ENCODE measurements around the gene GALC. TPM values are rescaled to one million over a fixed set of nuclear protein-coding genes. Genes with fewer than 3 reads are reported as not detected.

GALC gene
- polyA plus RNA-seq, 1 donor from 2014 or later, result 42.6 TPM

DNA sequence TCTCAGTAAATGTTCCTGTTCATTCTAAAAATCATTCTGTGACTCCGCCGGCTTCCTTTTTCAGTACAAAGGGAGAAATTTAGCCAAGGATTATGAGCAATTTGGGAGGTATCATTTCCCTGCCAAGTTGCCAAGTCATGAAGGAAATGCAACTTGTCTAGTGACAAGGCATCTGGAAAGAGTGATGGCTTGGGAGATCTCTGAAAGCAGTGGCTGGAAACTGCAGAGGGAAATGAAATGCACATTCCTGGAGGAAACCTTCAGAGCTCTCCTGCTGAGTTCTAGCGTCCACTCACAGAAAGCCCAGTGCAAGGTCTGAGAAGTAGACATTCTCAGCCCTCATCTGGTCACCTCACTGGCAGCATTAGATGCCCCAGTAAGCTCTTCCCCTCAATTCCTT is 91.7 kb downstream of the GALC start:
- no peak overlapping the region for H3K27ac ChIP-seq (ENCODE audit: low read length)
- no peaks in the 10 kb centered on the region for H3K9me2 ChIP-seq (ENCODE audit: insufficient read depth, low read length)
- TF ChIP-seq EZH2 (IDR thresholded peaks at IDR 0.05; ENCODE audit: borderline replicate concordance, insufficient read depth, low read length, poor library complexity, severe bottlenecking) (no peak), TAF1 (IDR thresholded peaks at IDR 0.05; ENCODE audit: low read depth) (no peak), SMC3 (conservative IDR thresholded peaks at IDR 0.05; ENCODE audit: poor library complexity) (no peak), RAD21 (conservative IDR thresholded peaks at IDR 0.05) (no peak), MXI1 (conservative IDR thresholded peaks at IDR 0.05; ENCODE audit: poor library complexity, severe bottlenecking) (no peak)
- TF ChIP-seq, protein P1, sequence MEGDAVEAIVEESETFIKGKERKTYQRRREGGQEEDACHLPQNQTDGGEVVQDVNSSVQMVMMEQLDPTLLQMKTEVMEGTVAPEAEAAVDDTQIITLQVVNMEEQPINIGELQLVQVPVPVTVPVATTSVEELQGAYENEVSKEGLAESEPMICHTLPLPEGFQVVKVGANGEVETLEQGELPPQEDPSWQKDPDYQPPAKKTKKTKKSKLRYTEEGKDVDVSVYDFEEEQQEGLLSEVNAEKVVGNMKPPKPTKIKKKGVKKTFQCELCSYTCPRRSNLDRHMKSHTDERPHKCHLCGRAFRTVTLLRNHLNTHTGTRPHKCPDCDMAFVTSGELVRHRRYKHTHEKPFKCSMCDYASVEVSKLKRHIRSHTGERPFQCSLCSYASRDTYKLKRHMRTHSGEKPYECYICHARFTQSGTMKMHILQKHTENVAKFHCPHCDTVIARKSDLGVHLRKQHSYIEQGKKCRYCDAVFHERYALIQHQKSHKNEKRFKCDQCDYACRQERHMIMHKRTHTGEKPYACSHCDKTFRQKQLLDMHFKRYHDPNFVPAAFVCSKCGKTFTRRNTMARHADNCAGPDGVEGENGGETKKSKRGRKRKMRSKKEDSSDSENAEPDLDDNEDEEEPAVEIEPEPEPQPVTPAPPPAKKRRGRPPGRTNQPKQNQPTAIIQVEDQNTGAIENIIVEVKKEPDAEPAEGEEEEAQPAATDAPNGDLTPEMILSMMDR (IDR thresholded peaks at IDR 0.05; ENCODE audit: poor library complexity, severe bottlenecking), result no peak
- TF ChIP-seq, protein P2, sequence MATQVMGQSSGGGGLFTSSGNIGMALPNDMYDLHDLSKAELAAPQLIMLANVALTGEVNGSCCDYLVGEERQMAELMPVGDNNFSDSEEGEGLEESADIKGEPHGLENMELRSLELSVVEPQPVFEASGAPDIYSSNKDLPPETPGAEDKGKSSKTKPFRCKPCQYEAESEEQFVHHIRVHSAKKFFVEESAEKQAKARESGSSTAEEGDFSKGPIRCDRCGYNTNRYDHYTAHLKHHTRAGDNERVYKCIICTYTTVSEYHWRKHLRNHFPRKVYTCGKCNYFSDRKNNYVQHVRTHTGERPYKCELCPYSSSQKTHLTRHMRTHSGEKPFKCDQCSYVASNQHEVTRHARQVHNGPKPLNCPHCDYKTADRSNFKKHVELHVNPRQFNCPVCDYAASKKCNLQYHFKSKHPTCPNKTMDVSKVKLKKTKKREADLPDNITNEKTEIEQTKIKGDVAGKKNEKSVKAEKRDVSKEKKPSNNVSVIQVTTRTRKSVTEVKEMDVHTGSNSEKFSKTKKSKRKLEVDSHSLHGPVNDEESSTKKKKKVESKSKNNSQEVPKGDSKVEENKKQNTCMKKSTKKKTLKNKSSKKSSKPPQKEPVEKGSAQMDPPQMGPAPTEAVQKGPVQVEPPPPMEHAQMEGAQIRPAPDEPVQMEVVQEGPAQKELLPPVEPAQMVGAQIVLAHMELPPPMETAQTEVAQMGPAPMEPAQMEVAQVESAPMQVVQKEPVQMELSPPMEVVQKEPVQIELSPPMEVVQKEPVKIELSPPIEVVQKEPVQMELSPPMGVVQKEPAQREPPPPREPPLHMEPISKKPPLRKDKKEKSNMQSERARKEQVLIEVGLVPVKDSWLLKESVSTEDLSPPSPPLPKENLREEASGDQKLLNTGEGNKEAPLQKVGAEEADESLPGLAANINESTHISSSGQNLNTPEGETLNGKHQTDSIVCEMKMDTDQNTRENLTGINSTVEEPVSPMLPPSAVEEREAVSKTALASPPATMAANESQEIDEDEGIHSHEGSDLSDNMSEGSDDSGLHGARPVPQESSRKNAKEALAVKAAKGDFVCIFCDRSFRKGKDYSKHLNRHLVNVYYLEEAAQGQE (IDR thresholded peaks at IDR 0.05; ENCODE audit: borderline replicate concordance), result no peak
- H3F3A ChIP-seq (ENCODE audit: insufficient read depth, low read length, poor library complexity, severe bottlenecking), result no peaks in the 10 kb centered on the region
- no peak overlapping the region for H3K9ac ChIP-seq (ENCODE audit: low read length)
- no peaks in the 10 kb centered on the region for H4K20me1 ChIP-seq (ENCODE audit: insufficient read depth)
- no peak overlapping the region for H3K4me2 ChIP-seq (ENCODE audit: low read length)
- H3K27me3 ChIP-seq (ENCODE audit: insufficient read depth, low read depth, low read length), result no peaks in the 10 kb centered on the region
- H3K36me3 ChIP-seq (ENCODE audit: insufficient read depth, low read length), result no peaks in the 10 kb centered on the region
- H3K79me2 ChIP-seq (replicated peaks; ENCODE audit: insufficient read depth, low read length), result no peaks in the 10 kb centered on the region
- no peak overlapping the region for H2AFZ ChIP-seq (ENCODE audit: low read depth, low read length)
- H3K9me3 ChIP-seq (ENCODE audit: low read length), result peaks cover 4% of the 10 kb centered on the region
- H3K4me3 ChIP-seq (ENCODE audit: low read length), result no peak overlapping the region

DNA sequence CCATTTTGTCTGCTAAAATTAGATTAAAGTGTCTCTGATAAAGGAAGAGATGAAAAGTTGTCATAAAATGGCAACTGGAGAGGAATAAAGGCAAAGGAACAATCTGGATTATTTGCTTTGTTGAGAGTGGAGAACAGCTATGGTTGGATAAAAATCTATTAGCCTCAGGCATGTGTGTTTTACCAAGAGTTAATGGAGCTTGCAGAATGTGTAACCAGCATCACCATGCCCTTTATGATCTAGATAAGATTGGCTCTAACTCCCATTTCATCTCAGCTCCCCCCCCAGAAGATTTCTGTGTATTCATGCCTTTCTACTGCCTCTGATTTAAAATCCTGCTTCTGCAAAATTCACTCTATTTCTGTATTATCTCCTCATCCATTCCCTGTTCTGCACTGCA is 93.8 kb downstream of the GALC start:
- no peak for TF ChIP-seq EP300 (conservative IDR thresholded peaks at IDR 0.05; ENCODE audit: poor library complexity, severe bottlenecking)
- TF ChIP-seq, protein P1 (IDR thresholded peaks at IDR 0.05; ENCODE audit: poor library complexity, severe bottlenecking), result no peak
- Histone ChIP-seq H3K9ac (ENCODE audit: low read length) (no peak overlapping the region), H3K27me3 (ENCODE audit: insufficient read depth, low read depth, low read length) (no peaks in the 10 kb centered on the region), H3F3A (ENCODE audit: insufficient read depth, low read length, poor library complexity, severe bottlenecking) (no peaks in the 10 kb centered on the region), H3K9me2 (ENCODE audit: insufficient read depth, low read length) (no peaks in the 10 kb centered on the region), H3K9me3 (ENCODE audit: low read length) (peaks cover 4% of the 10 kb centered on the region), H2AFZ (ENCODE audit: low read depth, low read length) (no peak overlapping the region), H3K27ac (ENCODE audit: low read length) (no peak overlapping the region), H3K79me2 (replicated peaks; ENCODE audit: insufficient read depth, low read length) (no peaks in the 10 kb centered on the region), H4K20me1 (ENCODE audit: insufficient read depth) (no peaks in the 10 kb centered on the region), H3K4me2 (ENCODE audit: low read length) (no peak overlapping the region), H3K4me3 (ENCODE audit: low read length) (no peak overlapping the region), H3K36me3 (ENCODE audit: insufficient read depth, low read length) (no peaks in the 10 kb centered on the region)
